Measurements from ENCODE around the gene RAP1GDS1. TPM values are rescaled to one million over a fixed set of nuclear protein-coding genes. Genes with fewer than 3 reads are reported as not detected.

The RAP1GDS1 gene
- total and polyA plus RNA-seq, 2 of the 4 experiments (the other 2 are of a cell fraction): 29.0 to 85.1 TPM

DNA sequence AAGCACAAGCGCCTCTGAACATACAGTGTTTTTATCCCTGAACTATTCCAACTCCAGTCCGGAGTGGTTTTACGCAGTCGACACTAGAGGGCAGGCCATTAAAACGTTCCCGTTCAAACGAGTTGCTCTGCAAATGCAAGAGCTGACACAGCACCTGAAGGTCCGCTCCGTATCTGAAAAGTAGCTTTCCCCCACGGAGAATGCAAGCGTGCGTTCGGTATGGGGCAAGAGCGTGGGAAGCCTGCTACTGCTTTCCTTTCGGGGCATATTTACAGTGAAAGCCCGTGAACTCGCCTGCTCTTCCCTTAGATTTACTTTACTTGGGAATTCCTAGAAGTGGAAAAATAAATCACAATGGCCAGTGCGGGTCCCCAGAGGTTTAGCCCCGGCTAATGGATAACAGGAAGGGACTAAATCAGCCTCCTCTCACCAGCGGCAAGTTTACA lies 206.5 kb downstream of the RAP1GDS1 start (continued):
- TF ChIP-seq MXI1 (IDR thresholded peaks at IDR 0.05; ENCODE audit: borderline replicate concordance, low read depth, low read length) (peak; percentile 50; the same call in 1 of the 2 replicates), RCOR1 (IDR thresholded peaks at IDR 0.05; ENCODE audit: insufficient replicate concordance, low read length) (no peak)

DNA sequence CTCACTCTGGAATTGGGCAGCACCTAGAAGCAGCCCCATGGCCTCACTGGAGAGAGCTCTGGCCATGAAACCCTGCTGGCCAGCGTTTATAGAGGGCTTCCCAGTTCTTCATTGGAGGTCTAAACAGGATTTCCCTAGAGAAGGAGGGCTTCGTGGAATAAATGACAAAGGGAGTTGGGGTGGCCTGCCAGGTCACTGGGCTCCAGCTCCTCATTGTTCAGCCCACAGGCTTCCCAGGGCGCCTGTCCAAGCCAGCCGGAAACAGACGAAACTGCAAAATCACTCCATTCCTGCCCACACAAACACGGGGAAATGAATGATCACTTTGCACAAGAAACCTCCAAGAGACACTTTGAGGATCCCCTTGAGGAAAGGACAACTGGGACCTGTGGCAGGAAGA lies 207.5 kb downstream of the RAP1GDS1 start:
- Histone ChIP-seq H3K4ac (ENCODE audit: low read depth, low read length) (peak overlapping the region; percentile 75), H3K4me2 (ENCODE audit: low read depth, low read length) (no peak overlapping the region; the same call in 1 of the 2 replicates), H2AK5ac (ENCODE audit: low read depth, low read length) (peak overlapping the region; percentile 81), H3K9me3 (ENCODE audit: control insufficient read depth, insufficient read depth, low read length) (no peaks in the 10 kb centered on the region), H3K18ac (ENCODE audit: low read depth, low read length) (peak overlapping the region; percentile 55; the same call in 1 of the 2 replicates), H3K79me1 (ENCODE audit: low read depth in 1 of 2, low read length in 2 of 2) (peaks cover 0 to 12% of the 10 kb centered on the region in 2 experiments; a peak in 2 of 4 replicates), H2BK15ac (ENCODE audit: low read depth, low read length) (peak overlapping the region; percentile 43; the same call in 1 of the 3 replicates), H4K20me1 (ENCODE audit: insufficient read depth, low read length) (no peaks in the 10 kb centered on the region), H2AFZ (replicated peaks; ENCODE audit: low read length, poor library complexity) (peak overlapping the region; percentile 56), H3K36me3 (ENCODE audit: control insufficient read depth, insufficient read depth, low read length) (peaks cover 19% of the 10 kb centered on the region), H2BK5ac (ENCODE audit: low read depth, low read length, poor library complexity, severe bottlenecking) (peak overlapping the region; percentile 51), H4K8ac (ENCODE audit: low read depth in 2 of 2, low read length in 2 of 2) (peak overlapping the region in 1 of 2 experiments; percentile 68; a peak in 2 of 4 replicates), H3K4me3 (ENCODE audit: insufficient read depth, low read depth, low read length) (no peak overlapping the region), H3K9me1 (ENCODE audit: insufficient read depth, low read length) (peaks cover 6% of the 10 kb centered on the region; the same call in 1 of the 2 replicates), H4K5ac (ENCODE audit: low read depth, low read length) (no peak overlapping the region; the same call in 1 of the 2 replicates), H3K14ac (replicated peaks; ENCODE audit: low read depth, low read length) (peak overlapping the region; percentile 61), H2AK9ac (replicated peaks; ENCODE audit: low read depth, low read length, poor library complexity) (peak overlapping the region; percentile 1), H3K27me3 (ENCODE audit: control insufficient read depth, insufficient read depth, low read length) (no peaks in the 10 kb centered on the region), H2BK120ac (ENCODE audit: low read depth, low read length) (peak overlapping the region; percentile 45), H3K23ac (ENCODE audit: low read depth, low read length) (peak overlapping the region; percentile 73; the same call in 1 of the 2 replicates), H3K27ac (ENCODE audit: insufficient read depth, low read length) (peak overlapping the region; percentile 54), H4K91ac (ENCODE audit: insufficient read depth, low read depth, low read length) (no peak overlapping the region), H3K9ac (ENCODE audit: low read depth, low read length) (no peak overlapping the region), H3K4me1 (ENCODE audit: control insufficient read depth, insufficient read depth, low read length) (peaks cover 5% of the 10 kb centered on the region), H3K56ac (ENCODE audit: extremely low read depth, insufficient read depth, low read length) (no peak overlapping the region), H2BK20ac (ENCODE audit: low read depth, low read length) (peak overlapping the region; percentile 53; the same call in 1 of the 2 replicates)
- TF ChIP-seq RAD21 (IDR thresholded peaks at IDR 0.05; ENCODE audit: low read length) (no peak), RFX5 (IDR thresholded peaks at IDR 0.05; ENCODE audit: low read depth, low read length) (no peak), CEBPB (IDR thresholded peaks at IDR 0.05; ENCODE audit: low read depth, low read length) (no peak), MAFK (IDR thresholded peaks at IDR 0.05; ENCODE audit: low read depth, low read length) (no peak)
- TF ChIP-seq, protein P1, sequence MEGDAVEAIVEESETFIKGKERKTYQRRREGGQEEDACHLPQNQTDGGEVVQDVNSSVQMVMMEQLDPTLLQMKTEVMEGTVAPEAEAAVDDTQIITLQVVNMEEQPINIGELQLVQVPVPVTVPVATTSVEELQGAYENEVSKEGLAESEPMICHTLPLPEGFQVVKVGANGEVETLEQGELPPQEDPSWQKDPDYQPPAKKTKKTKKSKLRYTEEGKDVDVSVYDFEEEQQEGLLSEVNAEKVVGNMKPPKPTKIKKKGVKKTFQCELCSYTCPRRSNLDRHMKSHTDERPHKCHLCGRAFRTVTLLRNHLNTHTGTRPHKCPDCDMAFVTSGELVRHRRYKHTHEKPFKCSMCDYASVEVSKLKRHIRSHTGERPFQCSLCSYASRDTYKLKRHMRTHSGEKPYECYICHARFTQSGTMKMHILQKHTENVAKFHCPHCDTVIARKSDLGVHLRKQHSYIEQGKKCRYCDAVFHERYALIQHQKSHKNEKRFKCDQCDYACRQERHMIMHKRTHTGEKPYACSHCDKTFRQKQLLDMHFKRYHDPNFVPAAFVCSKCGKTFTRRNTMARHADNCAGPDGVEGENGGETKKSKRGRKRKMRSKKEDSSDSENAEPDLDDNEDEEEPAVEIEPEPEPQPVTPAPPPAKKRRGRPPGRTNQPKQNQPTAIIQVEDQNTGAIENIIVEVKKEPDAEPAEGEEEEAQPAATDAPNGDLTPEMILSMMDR (conservative IDR thresholded peaks at IDR 0.05; ENCODE audit: low read depth, low read length): no peak
- CTCF ChIA-PET: interaction anchor here (0.6 to 1.7 kb wide), 5 partner anchors 8 to 191 kb away, joined by 3 to 8 read pairs (median 4); no protein-coding TSS in a partner anchor
- DNase-seq (peak; percentile 58), ATAC-seq (ENCODE audit: low read depth) (no peak)
- WGBS, 2 experiments (ENCODE audit: extremely low coverage in 2 of 2, insufficient read length in 1 of 2): no CpG with 5 or more reads among the region's 6 CpGs
- intact Hi-C loops (cut with micrococcal nuclease): loop anchor here (5.0 to 10.0 kb wide), 6 partner anchors 206 to 996 kb away; partner anchors contain the start of gene RAP1GDS1
- POLR2A ChIA-PET (ENCODE audit: unreplicated experiment): no interaction called here
- BruUV-seq (replicated peaks): no TSS peak
- dilution Hi-C loops (cut with HindIII; ENCODE audit: low sequenced_read_pairs, unreplicated experiment): no loop called here
- in situ Hi-C loops (cut with MboI; ENCODE audit: low sequenced_read_pairs): loop anchor here (5.0 to 25.0 kb wide), 3 partner anchors 189 to 594 kb away; partner anchors contain the start of gene TSPAN5

Measured in IMR-90 (cell line).